Neutrophil (primary cell): ENCODE results near the gene KIF3A.

ENCODE experiments used
- H3K27ac ChIP-seq: fragments of 200-600 bp; sonication (generic); 2 replicates; pipeline ENCODE4 v1.5.1; 2016; ENCODE audit warnings: mild to moderate bottlenecking, moderate library complexity
- H3K27me3 ChIP-seq: fragments of 200-600 bp; sonication (generic); 2 replicates; pipeline ENCODE4 v1.6.0; 2016; ENCODE audit warnings: mild to moderate bottlenecking
- H3K36me3 ChIP-seq: fragments of 200-600 bp; sonication (generic); 2 replicates; pipeline ENCODE4 v1.5.1; 2017
- H3K4me1 ChIP-seq, 2 experiments: fragments of 200-600 bp in 1 of 2; sonication (generic) in 1 of 2; 1 replicate in 1 of 2; 2 replicates in 1 of 2; pipeline versions ENCODE4 v1.5.1 to v1.6.1; 2013 to 2016; ENCODE audit warnings: low read depth in 1 of 2, low read length in 1 of 2, mild to moderate bottlenecking in 1 of 2, moderate library complexity in 1 of 2; ENCODE audit not compliant: control insufficient read depth in 1 of 2, insufficient read depth in 1 of 2
- H3K4me3 ChIP-seq, 2 experiments: fragments of 200-600 bp in 1 of 2; sonication (generic) in 1 of 2; 1 replicate in 1 of 2; 2 replicates in 1 of 2; pipeline ENCODE4 v1.5.1; 2013 to 2016; ENCODE audit warnings: low read depth in 1 of 2, low read length in 1 of 2, mild to moderate bottlenecking in 1 of 2, moderate library complexity in 1 of 2
- H3K9me3 ChIP-seq: fragments of 200-600 bp; sonication (generic); 2 replicates; pipeline ENCODE4 v1.5.1; 2016
- CTCF ChIP-seq: fragments of 200-600 bp; sonication (generic); IDR thresholded peaks from 2 replicates; pipeline ENCODE4 v1.5.1; 2016; ENCODE audit warnings: antibody characterized with exemption

Gene KIF3A

GRCh38 chr5:132679717-132680380 lies 57.5 kb downstream of the KIF3A start:
- H3K27ac ChIP-seq = no peak overlapping the region
- no peak for TF ChIP-seq CTCF
- no peaks in the 10 kb centered on the region for H3K27me3 ChIP-seq
- no peak overlapping the region for H3K4me3 ChIP-seq
- no peaks in the 10 kb centered on the region for H3K4me1 ChIP-seq
- H3K36me3 ChIP-seq = no peaks in the 10 kb centered on the region
- no peaks in the 10 kb centered on the region for H3K9me3 ChIP-seq

GRCh38 chr5:132679166-132679565 lies 58.2 kb downstream of the KIF3A start:
- Histone ChIP-seq H3K27ac (no peak overlapping the region), H3K9me3 (no peaks in the 10 kb centered on the region), H3K27me3 (no peaks in the 10 kb centered on the region), H3K36me3 (no peaks in the 10 kb centered on the region), H3K4me3 (no peak overlapping the region), H3K4me1 (no peaks in the 10 kb centered on the region)
- no peak for TF ChIP-seq CTCF

GRCh38 chr5:132678735-132679134 lies 58.6 kb downstream of the KIF3A start:
- H3K4me1 ChIP-seq = no peaks in the 10 kb centered on the region
- no peak overlapping the region for H3K4me3 ChIP-seq
- TF ChIP-seq CTCF = no peak
- H3K27ac ChIP-seq = no peak overlapping the region
- H3K9me3 ChIP-seq = no peaks in the 10 kb centered on the region
- H3K27me3 ChIP-seq = no peaks in the 10 kb centered on the region
- H3K36me3 ChIP-seq = no peaks in the 10 kb centered on the region

GRCh38 chr5:132677682-132678400 lies 59.5 kb downstream of the KIF3A start:
- H3K9me3 ChIP-seq = no peaks in the 10 kb centered on the region
- no peaks in the 10 kb centered on the region for H3K36me3 ChIP-seq

GRCh38 chr5:132677191-132677590 lies 60.2 kb downstream of the KIF3A start:
- Histone ChIP-seq H3K4me1 (no peaks in the 10 kb centered on the region), H3K36me3 (no peaks in the 10 kb centered on the region), H3K4me3 (no peak overlapping the region), H3K27me3 (no peaks in the 10 kb centered on the region), H3K9me3 (no peaks in the 10 kb centered on the region), H3K27ac (no peak overlapping the region)
- TF ChIP-seq CTCF = no peak

More at GRCh38 chr5:132677682-132678400, 59.5 kb downstream of the KIF3A start:
- H3K4me1 ChIP-seq = no peaks in the 10 kb centered on the region
- no peak overlapping the region for H3K4me3 ChIP-seq
- no peak overlapping the region for H3K27ac ChIP-seq
- no peaks in the 10 kb centered on the region for H3K27me3 ChIP-seq
- TF ChIP-seq CTCF = no peak
